ENCODE results near the gene SLC43A2.

GRCh38 chr17:1553354-1554266 is 75.0 kb downstream of the SLC43A2 start:
- TF ChIP-seq POLR2A (IDR thresholded peaks at IDR 0.05) (no peak), CTCF (IDR thresholded peaks at IDR 0.05) (no peak)
